Measurements from ENCODE around the gene GDF11.

GDF11 gene

DNA sequence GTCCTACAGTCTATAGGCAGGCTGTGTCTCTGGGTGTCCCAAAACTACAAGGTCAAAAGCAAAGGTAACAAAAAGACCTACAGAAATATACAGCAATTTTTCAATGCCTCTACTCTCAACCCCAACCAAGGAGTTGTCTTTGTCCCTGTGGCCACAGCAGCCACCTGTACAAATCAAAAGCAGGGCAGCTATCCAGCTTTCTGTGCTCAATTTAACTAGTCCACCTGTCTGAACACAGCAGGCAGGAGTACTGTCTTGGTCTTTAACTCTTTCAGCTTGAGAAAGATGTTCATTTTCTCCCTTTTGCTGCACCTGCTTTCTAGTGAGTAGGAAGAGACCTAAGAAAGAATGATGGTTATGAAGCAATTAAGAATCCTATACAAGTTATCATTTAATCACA is 19.7 kb downstream of the GDF11 start:
- Histone ChIP-seq H4K20me1 (ENCODE audit: control insufficient read depth, insufficient read depth, low read depth, low read length) (no peaks in the 10 kb centered on the region), H3K4me1 (ENCODE audit: control insufficient read depth, low read length) (no peaks in the 10 kb centered on the region), H3F3A (ENCODE audit: control insufficient read depth, insufficient read depth) (peaks cover 7% of the 10 kb centered on the region), H3K4me2 (ENCODE audit: low read length) (no peak overlapping the region), H3K27me3 (ENCODE audit: control insufficient read depth, low read length) (no peaks in the 10 kb centered on the region), H3K27ac (ENCODE audit: low read depth, low read length) (no peak overlapping the region), H3K36me3 (ENCODE audit: control insufficient read depth, low read length) (peaks cover 75% of the 10 kb centered on the region), H3K9me3 (ENCODE audit: control insufficient read depth, insufficient read depth, low read length) (no peaks in the 10 kb centered on the region), H3K4me3 (ENCODE audit: low read length) (no peak overlapping the region), H3K79me2 (ENCODE audit: control insufficient read depth, low read length) (peaks cover 6% of the 10 kb centered on the region), H3K9me2 (replicated peaks; ENCODE audit: control insufficient read depth, low read length) (no peaks in the 10 kb centered on the region)
- no peak for TF ChIP-seq EZH2phosphoT487 (IDR thresholded peaks at IDR 0.05; ENCODE audit: borderline replicate concordance, low read length)
- TF ChIP-seq, protein P1, sequence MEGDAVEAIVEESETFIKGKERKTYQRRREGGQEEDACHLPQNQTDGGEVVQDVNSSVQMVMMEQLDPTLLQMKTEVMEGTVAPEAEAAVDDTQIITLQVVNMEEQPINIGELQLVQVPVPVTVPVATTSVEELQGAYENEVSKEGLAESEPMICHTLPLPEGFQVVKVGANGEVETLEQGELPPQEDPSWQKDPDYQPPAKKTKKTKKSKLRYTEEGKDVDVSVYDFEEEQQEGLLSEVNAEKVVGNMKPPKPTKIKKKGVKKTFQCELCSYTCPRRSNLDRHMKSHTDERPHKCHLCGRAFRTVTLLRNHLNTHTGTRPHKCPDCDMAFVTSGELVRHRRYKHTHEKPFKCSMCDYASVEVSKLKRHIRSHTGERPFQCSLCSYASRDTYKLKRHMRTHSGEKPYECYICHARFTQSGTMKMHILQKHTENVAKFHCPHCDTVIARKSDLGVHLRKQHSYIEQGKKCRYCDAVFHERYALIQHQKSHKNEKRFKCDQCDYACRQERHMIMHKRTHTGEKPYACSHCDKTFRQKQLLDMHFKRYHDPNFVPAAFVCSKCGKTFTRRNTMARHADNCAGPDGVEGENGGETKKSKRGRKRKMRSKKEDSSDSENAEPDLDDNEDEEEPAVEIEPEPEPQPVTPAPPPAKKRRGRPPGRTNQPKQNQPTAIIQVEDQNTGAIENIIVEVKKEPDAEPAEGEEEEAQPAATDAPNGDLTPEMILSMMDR (IDR thresholded peaks at IDR 0.05; ENCODE audit: low read depth, low read length, poor library complexity, severe bottlenecking) = no peak

DNA sequence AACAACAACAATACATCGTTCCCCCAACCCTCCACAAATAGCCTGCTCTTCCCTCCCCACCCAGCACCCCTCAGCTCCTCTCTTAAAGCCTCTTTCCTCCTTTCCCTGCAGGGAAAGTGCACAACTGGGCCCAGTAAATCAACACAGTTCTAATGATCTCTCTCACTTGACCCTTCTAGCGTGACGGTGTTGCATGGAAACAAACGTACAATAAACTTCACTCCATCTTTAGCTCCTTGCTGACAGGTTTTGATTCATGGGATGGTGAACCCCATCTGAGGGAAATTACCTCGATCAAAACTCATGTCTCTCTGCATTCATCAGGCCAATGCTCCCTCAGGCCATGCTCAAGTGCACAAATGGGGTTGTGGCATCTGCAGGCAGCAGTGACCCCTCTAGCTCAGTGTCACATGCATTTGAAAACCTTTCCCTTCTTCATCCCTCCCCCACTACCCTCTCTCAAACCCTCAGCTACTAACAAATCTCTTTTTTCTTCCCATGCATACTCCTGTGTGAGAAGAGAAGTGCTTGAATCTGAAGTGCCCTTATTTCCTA is 22.9 kb downstream of the GDF11 start:
- TF ChIP-seq, protein P1 (IDR thresholded peaks at IDR 0.05; ENCODE audit: low read depth, low read length, poor library complexity, severe bottlenecking) = no peak
- TF ChIP-seq EZH2phosphoT487 (IDR thresholded peaks at IDR 0.05; ENCODE audit: borderline replicate concordance, low read length) = no peak
- H3K79me2 ChIP-seq (ENCODE audit: control insufficient read depth, low read length) = peaks cover 6% of the 10 kb centered on the region
- H4K20me1 ChIP-seq (ENCODE audit: control insufficient read depth, insufficient read depth, low read depth, low read length) = no peaks in the 10 kb centered on the region
- H3K36me3 ChIP-seq (ENCODE audit: control insufficient read depth, low read length) = peaks cover 65% of the 10 kb centered on the region
- no peaks in the 10 kb centered on the region for H3K4me1 ChIP-seq (ENCODE audit: control insufficient read depth, low read length)
- no peaks in the 10 kb centered on the region for H3K27me3 ChIP-seq (ENCODE audit: control insufficient read depth, low read length)
- H3K4me2 ChIP-seq (ENCODE audit: low read length) = no peak overlapping the region
- no peak overlapping the region for H3K27ac ChIP-seq (ENCODE audit: low read depth, low read length)
- H3F3A ChIP-seq (ENCODE audit: control insufficient read depth, insufficient read depth) = peaks cover 5% of the 10 kb centered on the region; the same call in 1 of the 2 replicates
- H3K4me3 ChIP-seq (ENCODE audit: low read length) = no peak overlapping the region
- H3K9me3 ChIP-seq (ENCODE audit: control insufficient read depth, insufficient read depth, low read length) = no peaks in the 10 kb centered on the region
- no peaks in the 10 kb centered on the region for H3K9me2 ChIP-seq (replicated peaks; ENCODE audit: control insufficient read depth, low read length)

DNA sequence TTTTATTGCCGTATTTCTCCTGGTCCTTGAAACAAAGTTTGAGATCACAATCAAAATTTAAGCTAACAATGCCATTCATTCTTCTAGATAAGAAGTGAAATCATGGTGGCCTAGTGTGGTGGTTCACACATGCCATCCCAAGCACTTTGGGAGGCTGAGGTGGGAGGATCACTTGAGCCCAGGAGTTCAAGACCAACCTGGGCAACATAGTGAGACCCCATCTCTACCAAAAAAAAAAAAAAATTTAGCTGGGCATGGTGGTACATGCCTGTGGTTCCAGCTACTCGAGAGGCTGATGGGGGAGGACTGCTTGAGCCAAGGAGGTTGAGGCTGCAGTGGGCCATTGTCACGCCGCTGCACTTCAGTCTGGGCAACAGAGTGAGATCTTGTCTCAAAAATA is 24.2 kb downstream of the GDF11 start:
- H4K20me1 ChIP-seq (ENCODE audit: control insufficient read depth, insufficient read depth, low read depth, low read length) = no peaks in the 10 kb centered on the region
- H3K27ac ChIP-seq (ENCODE audit: low read depth, low read length) = no peak overlapping the region
- TF ChIP-seq, protein P1 (IDR thresholded peaks at IDR 0.05; ENCODE audit: low read depth, low read length, poor library complexity, severe bottlenecking) = no peak
- no peak for TF ChIP-seq EZH2phosphoT487 (IDR thresholded peaks at IDR 0.05; ENCODE audit: borderline replicate concordance, low read length)
- H3F3A ChIP-seq (ENCODE audit: control insufficient read depth, insufficient read depth) = 0 out of 2 replicates have a peak, but pooled peaks cover 3% of the 10 kb centered on the region
- H3K4me1 ChIP-seq (ENCODE audit: control insufficient read depth, low read length) = no peaks in the 10 kb centered on the region
- no peak overlapping the region for H3K4me2 ChIP-seq (ENCODE audit: low read length)
- peaks cover 66% of the 10 kb centered on the region for H3K36me3 ChIP-seq (ENCODE audit: control insufficient read depth, low read length)
- H3K9me2 ChIP-seq (replicated peaks; ENCODE audit: control insufficient read depth, low read length) = no peaks in the 10 kb centered on the region
- H3K79me2 ChIP-seq (ENCODE audit: control insufficient read depth, low read length) = peaks cover 11% of the 10 kb centered on the region
- H3K27me3 ChIP-seq (ENCODE audit: control insufficient read depth, low read length) = no peaks in the 10 kb centered on the region
- H3K9me3 ChIP-seq (ENCODE audit: control insufficient read depth, insufficient read depth, low read length) = no peaks in the 10 kb centered on the region
- H3K4me3 ChIP-seq (ENCODE audit: low read length) = no peak overlapping the region

Data from DOHH2 (cell line).